ENCODE data around the gene NBPF19.
A peak's percentile ranks its signal among the peaks of the same experiment; 100 is the strongest.
"Not testable (repeated sequence)": the region's sequence is repeated elsewhere in the genome, so short reads cannot be mapped to it uniquely, and the experiment has no call there.

Gene NBPF19, protein sequence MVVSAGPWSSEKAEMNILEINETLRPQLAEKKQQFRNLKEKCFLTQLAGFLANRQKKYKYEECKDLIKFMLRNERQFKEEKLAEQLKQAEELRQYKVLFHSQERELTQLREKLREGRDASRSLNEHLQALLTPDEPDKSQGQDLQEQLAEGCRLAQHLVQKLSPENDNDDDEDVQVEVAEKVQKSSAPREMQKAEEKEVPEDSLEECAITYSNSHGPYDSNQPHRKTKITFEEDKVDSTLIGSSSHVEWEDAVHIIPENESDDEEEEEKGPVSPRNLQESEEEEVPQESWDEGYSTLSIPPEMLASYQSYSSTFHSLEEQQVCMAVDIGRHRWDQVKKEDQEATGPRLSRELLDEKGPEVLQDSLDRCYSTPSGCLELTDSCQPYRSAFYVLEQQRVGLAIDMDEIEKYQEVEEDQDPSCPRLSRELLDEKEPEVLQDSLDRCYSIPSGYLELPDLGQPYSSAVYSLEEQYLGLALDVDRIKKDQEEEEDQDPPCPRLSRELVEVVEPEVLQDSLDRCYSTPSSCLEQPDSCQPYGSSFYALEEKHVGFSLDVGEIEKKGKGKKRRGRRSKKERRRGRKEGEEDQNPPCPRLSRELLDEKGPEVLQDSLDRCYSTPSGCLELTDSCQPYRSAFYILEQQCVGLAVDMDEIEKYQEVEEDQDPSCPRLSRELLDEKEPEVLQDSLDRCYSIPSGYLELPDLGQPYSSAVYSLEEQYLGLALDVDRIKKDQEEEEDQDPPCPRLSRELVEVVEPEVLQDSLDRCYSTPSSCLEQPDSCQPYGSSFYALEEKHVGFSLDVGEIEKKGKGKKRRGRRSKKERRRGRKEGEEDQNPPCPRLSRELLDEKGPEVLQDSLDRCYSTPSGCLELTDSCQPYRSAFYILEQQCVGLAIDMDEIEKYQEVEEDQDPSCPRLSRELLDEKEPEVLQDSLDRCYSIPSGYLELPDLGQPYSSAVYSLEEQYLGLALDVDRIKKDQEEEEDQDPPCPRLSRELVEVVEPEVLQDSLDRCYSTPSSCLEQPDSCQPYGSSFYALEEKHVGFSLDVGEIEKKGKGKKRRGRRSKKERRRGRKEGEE (N-terminal part only)

DNA sequence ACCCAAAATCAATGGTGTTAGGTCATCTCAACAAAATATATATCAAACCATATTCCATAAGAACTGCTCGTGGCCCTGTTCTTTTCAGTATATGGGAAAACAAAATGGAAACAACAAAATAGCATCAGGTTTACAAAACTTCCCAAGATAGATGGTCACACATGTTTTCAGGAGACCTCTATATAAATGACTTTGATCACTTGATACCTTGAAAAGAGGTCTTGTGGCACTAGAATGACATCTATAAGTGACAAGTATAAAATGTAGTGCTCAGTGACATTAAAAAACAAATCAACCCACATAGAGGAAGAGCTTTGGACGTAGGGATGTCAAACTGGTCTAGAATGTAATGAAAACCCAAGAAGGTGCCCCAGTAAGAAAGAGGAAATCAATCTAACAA lies at the start of gene NBPF19:
Gene NBPF19, plus strand, starts transcription at position 301 of the 400 bp plus-strand sequence. CDS start 888 bp downstream, outside the sequence.
- not testable (repeated sequence) for DNase-seq (ENCODE audit: low read depth in 2 of 2, low spot score in 1 of 2)

DNA sequence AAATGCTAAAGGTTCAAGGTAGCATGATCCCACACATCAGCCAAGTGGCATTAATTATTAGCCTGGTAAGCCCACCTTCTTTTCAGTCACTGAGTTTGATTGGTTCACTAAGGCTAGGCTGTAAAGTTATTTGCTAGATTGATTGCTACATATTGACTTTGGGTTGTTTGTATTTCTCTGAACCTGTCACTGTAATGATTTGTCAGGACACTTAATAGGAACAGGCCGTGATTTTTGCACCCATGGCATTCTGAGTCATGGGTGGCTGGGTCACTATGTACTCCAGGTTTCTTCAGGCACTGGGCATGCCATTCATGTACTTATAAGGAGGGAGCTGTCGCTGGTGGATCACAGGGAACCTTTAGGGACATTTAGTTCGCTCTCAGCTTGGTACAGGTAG lies 46.5 kb upstream of the NBPF19 start:
- DNase-seq (ENCODE audit: low read depth in 2 of 2, low spot score in 1 of 2), result not testable (repeated sequence)

DNA sequence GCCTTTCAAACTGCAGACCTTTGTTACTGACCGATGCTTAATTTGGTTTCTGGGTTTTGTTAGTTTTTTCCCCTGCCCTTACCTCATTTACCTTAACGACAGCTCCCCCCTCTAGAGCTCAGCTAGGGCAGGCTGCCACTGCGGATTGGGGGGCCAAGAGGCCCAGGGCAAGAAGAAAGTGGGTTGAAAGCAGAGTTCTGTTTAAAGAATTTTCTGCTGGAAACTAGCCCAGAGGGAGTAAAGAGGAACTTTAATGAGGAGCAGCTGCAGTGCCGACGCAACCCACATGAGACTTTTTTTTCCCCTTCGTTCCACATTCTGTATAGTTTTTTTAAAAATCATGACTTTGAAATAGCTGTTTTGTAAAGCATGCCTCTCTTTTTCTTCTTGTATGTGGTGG lies 29.4 kb upstream of the NBPF19 start:
- DNase-seq (ENCODE audit: low read depth in 2 of 2, low spot score in 1 of 2), result not testable (repeated sequence)

DNA sequence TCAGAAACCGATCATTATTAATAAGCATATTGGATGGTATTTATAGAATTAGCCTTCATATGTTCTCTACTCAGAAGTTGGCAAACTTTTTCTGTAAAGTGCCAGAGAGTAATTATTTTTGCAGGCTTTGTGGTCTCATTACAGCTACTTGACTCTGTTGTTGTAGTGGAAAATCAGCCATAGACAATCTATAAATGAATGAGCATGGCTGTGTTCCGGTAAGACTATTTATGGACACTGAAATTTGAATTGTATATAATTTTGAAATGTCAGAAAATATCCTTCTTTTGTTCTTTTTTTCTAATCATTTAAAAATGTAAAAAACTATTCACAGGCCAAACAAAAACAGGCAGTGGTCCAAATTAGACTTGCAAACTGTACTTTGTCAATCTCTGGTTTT lies 22.6 kb upstream of the NBPF19 start:
- DNase-seq (ENCODE audit: low read depth in 2 of 2, low spot score in 1 of 2), result not testable (repeated sequence)

DNA sequence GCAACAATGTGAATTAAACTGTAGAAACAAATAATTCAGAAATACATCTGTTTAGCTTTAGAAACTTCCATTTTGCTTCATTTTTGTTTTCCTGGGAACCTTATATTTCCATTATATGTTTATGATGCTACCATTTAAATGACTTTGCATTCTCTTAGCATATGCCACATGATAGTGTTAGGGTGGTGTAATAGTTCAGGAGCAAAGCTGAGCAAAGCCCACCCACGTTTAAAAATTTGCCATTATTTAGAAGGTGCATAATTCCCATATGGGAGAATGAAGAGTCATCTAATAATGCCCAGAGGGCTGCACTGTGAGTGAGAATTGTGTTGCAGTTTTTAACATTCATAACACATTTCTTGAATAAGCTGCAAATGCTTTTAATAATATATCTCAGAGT lies 22.2 kb upstream of the NBPF19 start:
- not testable (repeated sequence) for DNase-seq (ENCODE audit: low read depth in 2 of 2, low spot score in 1 of 2)

DNA sequence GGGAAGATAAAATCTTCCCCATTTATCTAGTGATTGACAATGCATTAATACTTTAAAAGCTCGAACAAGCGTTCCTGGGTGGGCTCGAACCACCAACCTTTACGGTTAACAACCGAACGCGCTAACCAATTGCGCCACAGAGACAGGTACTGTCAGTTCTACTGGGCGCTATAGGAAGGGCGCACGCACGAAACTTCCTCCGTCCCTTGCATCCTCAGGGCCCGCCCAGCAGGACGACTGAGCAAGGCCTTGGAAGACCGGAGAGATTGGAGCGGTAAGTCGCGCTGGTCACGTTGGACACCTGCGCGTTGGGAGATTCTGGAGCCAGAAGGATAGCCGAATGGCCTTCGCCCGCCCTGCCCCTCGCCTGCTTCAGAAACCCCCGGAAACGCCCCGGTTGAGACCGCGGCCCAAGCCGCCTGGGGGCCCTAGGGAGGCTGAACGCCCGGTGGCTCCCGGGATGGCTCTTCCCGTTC lies 83.5 kb downstream of the NBPF19 start:
- DNase-seq (ENCODE audit: low read depth in 2 of 2, low spot score in 1 of 2), result peak; percentile 8 to 17

DNA sequence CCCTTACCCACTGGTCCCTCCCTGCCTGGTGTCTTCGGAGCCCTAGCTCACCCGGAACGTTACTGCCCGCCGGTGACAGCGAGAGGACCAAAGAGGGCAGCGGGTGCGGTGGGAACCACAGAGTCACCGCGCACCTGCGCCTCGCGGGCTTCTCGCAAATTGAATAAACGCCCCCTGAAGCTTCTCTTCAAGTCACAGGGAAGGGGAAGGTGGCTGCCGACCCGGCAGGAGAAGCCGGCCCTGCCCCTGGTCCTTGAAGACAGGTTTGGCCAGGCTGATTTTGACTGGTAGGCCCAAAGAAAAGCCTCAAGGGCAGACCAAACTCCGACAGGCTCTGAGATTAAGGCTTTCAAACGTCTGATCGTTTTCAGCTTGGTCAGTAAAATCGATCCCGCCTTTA lies 87.0 kb downstream of the NBPF19 start:
- not testable (repeated sequence) for DNase-seq (ENCODE audit: low read depth in 2 of 2, low spot score in 1 of 2)

DNA sequence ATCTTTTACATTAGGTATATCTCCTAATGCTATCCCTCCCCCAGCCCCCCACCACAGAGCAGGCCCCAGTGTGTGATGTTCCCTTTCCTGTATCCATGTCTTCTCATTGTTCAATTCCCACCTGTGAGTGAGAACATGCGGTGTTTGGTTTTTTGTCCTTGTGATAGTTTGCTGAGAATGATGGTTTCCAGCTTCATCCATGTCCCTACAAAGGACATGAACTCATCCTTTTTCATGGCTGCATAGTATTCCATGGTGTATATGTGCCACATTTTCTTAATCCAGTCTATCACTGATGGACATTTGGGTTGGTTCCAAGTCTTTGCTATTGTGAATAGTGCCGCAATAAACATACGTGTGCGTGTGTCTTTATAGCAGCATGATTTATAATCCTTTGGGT lies 90.6 kb downstream of the NBPF19 start:
- DNase-seq (ENCODE audit: low read depth in 2 of 2, low spot score in 1 of 2), result not testable (repeated sequence)

DNA sequence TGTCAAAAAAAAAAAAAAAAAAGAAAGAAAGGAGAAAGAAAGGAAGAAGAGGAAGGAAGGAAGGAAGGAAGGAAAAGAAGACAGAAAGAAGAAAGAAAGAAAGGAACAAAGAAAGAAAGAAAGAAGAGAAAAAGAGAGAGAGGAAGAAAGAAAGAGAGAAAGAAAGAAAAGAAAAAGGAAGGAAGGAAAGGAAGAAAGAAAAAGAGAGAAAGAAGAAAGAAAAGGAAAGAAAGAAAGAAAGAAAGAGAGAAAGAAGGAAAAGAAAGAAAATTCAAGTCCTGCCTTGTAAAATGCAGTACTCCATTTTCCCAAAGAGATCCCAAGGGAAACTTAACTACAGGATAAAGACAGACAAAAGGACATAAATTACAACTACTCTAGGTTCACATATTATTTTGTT lies 97.9 kb downstream of the NBPF19 start:
- not testable (repeated sequence) for DNase-seq (ENCODE audit: low read depth in 2 of 2, low spot score in 1 of 2)

DNA sequence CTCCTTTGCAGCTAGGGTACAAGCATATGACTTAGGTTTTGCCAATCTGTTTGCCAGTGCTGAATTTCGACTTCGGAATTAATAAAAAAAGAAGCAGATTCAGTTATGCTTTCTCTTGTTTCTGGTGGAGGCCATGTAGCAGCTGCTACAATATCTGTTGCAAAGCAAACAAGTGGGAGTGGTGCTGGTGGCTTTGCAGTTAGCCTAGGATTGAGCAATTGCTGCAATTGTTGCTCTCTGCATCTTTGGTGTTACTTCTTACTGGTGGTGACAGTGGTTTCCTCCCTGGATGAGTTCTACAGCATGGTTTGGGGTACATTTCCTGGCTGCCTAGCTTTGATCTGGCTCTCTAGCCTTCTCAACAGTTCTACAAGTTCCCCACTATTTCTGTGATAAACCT lies 110.7 kb downstream of the NBPF19 start:
- not testable (repeated sequence) for DNase-seq (ENCODE audit: low read depth in 2 of 2, low spot score in 1 of 2)
